Gastroesophageal sphincter (tissue), 4 donors: Measurements from ENCODE around the gene ORM2. TPM values are rescaled to one million over a fixed set of nuclear protein-coding genes. Genes with fewer than 3 reads are reported as not detected.

Experiments used
- ATAC-seq: fragments of 150-250 bp; one replicate; pipeline ENCODE4 v1.9.1; 2016; ENCODE audit warnings: mild to moderate bottlenecking, moderate library complexity
- H3K27ac ChIP-seq, 4 donors: fragments of 200-600 bp; sonication (generic) in 3 of 4; 1 replicate in 3 of 4; 2 replicates in 1 of 4; pipeline ENCODE4 v1.5.1; 2016 to 2019
- H3K27me3 ChIP-seq: fragments of 200-600 bp; sonication (generic); one replicate; pipeline ENCODE4 v1.5.1; 2019
- H3K36me3 ChIP-seq, 2 donors: fragments of 200-600 bp; sonication (generic); one replicate each; pipeline ENCODE4 v1.5.1; 2019; ENCODE audit warnings: control low read depth in 1 of 2
- H3K4me1 ChIP-seq, 3 donors: fragments of 200-600 bp; sonication (generic); 1 replicate in 2 of 3; 2 replicates in 1 of 3; pipeline ENCODE4 v1.5.1; 2016 to 2019; ENCODE audit warnings: control low read depth in 2 of 3
- H3K4me3 ChIP-seq, 2 donors: fragments of 200-600 bp; sonication (generic); one replicate each; pipeline ENCODE4 v1.5.1; 2019; ENCODE audit warnings: mild to moderate bottlenecking in 1 of 2, moderate library complexity in 1 of 2
- H3K9me3 ChIP-seq, 3 donors: fragments of 200-600 bp; sonication (generic); one replicate each; pipeline ENCODE4 v1.5.1; 2017 to 2019; ENCODE audit warnings: control low read depth in 2 of 3
- EP300 ChIP-seq: sonication (generic); formaldehyde crosslinking; IDR thresholded peaks from one replicate; pipeline ENCODE4 v1.6.1; 2017; ENCODE audit warnings: antibody characterized with exemption, mild to moderate bottlenecking
- POLR2A ChIP-seq, 2 donors: fragments of 450-650 bp; IDR thresholded peaks; one replicate each; pipeline ENCODE4 v1.6.1; 2017; ENCODE audit warnings: antibody characterized with exemption in 2 of 2, mild to moderate bottlenecking in 2 of 2, moderate library complexity in 1 of 2
- POLR2AphosphoS5 ChIP-seq: sonication (generic); formaldehyde crosslinking; IDR thresholded peaks from one replicate; pipeline ENCODE4 v1.6.1; 2017; ENCODE audit warnings: antibody characterized with exemption
- WGBS, 2 donors: methylation state at CpG; one replicate each; pipeline ENCODE4 v1.1.5; 2018; ENCODE audit warnings: low coverage in 1 of 2; 5-methylcytosine and 5-hydroxymethylcytosine counted together
- total RNA-seq, 4 donors: library from RNA; depleted of rRNA; stranded (reverse); fragments of >200 nt; gene quantifications; one replicate each; pipeline ENCODE4 v1.1.0, GENCODE V29; 2016
- TF ChIP-seq, protein P1 (sequence below), 4 experiments: fragments of 200-600 bp in 2 of 4; fragments of 450-650 bp in 2 of 4; sonication (generic) in 1 of 4; IDR thresholded peaks; one replicate each; pipeline ENCODE4 v1.5.1; 2017 to 2019; ENCODE audit warnings: antibody characterized with exemption in 4 of 4, mild to moderate bottlenecking in 2 of 4, moderate library complexity in 2 of 4

The ORM2 gene
- total RNA-seq, 4 donors from 2014 or later = not detected

DNA sequence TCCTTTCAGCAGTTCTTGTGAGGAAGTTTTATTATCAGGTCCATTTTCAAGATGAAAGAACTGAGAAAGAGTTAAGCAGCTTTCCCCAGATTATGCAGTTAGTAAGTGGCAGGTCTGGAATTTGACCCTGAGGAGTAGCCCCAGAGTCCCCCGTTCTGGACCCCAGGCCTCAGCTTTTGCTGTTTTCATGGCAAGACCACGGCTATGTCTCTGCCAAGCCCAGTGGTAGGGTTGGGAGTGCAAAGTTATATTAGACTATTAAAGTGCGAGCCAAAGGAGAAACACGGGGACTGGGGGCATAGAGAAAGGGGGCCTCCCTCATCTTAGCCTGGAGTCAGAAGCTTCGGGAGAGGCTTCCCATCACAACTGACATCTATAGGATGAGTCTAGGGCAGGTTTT, 26.1 kb upstream of the ORM2 start:
- Histone ChIP-seq H3K27me3 (peaks cover 5% of the 10 kb centered on the region), H3K4me1 (peaks cover 0 to 10% (median 0%) of the 10 kb centered on the region in 3 donors), H3K27ac (no peak overlapping the region), H3K36me3 (peaks cover 0 to 17% of the 10 kb centered on the region in 2 donors), H3K4me3 (no peak overlapping the region), H3K9me3 (no peaks in the 10 kb centered on the region)
- TF ChIP-seq EP300 = no peak
- TF ChIP-seq, protein P1, sequence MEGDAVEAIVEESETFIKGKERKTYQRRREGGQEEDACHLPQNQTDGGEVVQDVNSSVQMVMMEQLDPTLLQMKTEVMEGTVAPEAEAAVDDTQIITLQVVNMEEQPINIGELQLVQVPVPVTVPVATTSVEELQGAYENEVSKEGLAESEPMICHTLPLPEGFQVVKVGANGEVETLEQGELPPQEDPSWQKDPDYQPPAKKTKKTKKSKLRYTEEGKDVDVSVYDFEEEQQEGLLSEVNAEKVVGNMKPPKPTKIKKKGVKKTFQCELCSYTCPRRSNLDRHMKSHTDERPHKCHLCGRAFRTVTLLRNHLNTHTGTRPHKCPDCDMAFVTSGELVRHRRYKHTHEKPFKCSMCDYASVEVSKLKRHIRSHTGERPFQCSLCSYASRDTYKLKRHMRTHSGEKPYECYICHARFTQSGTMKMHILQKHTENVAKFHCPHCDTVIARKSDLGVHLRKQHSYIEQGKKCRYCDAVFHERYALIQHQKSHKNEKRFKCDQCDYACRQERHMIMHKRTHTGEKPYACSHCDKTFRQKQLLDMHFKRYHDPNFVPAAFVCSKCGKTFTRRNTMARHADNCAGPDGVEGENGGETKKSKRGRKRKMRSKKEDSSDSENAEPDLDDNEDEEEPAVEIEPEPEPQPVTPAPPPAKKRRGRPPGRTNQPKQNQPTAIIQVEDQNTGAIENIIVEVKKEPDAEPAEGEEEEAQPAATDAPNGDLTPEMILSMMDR (IDR thresholded peaks at IDR 0.05) = no peak
- no peak for TF ChIP-seq POLR2A (IDR thresholded peaks at IDR 0.05)
- TF ChIP-seq POLR2AphosphoS5 = no peak
- WGBS, 2 donors = 30 to 100% methylated on average over 1 to 2 of the region's 5 CpGs
- ATAC-seq = no peak

DNA sequence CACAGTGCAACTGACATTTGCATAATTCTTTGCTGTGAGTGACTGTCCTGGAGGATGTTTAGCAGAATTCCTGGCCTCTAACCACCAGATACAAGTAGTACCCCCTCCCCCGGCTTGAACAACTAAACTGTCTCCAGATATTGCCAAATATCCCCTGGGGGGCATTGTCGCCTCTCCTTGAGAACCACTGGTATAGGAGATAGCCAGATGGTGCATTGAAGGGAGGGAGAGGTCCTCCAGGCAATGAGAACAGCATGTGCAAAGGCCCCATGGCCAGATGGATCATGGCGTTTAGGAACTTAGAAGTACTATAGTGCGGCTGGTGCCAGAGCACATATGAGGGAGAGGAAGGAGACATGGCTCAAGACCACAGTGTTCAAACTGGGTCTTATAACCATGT, 25.7 kb upstream of the ORM2 start:
- WGBS, 2 donors = 93% methylated on average over 3 of the region's 4 CpGs; no CpG with 5 or more reads in 1 of the 2 donors
- TF ChIP-seq, protein P1 (IDR thresholded peaks at IDR 0.05) = no peak
- TF ChIP-seq POLR2AphosphoS5 (no peak), EP300 (no peak), POLR2A (IDR thresholded peaks at IDR 0.05) (no peak)
- peaks cover 0 to 17% of the 10 kb centered on the region in 2 donors for H3K36me3 ChIP-seq

DNA sequence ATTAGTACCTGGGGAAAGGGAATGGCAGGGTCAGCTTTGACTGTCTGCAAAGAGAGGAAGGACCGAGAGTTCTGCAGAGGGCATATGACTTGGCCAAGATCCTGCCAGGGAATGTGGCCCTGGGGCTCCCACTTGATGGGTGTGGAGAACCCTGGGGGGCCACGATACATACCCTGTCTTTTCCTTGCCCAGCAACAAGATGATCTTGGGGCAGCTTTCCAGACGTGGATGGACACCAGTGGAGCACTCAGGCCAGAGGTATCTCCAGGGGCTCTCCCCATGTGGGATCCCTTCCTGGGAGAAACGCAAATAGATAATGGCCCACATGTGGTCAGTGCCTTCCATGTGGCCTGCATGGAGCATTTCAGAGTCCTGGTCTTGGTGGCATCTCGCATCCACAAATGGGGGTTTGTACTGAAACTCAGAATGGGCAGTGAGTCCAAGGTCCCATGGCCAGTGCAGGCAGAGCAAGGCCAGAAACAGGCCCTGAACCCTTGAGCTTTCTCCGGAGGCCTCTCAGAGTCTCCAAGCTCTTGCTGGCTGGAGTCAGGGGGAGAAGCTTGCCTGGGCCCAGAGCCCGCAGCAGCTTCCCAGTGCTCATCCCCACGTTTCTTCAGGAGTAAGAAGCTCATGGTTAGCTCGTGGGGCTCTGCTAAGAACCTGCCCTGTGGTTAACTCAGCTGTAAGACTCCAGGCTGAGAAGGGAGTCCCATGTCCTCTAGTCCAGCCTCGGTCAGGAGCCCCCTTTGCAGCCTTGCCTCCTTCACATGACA, 25.1 kb upstream of the ORM2 start:
- Histone ChIP-seq H3K9me3 (no peaks in the 10 kb centered on the region), H3K4me3 (no peak overlapping the region), H3K4me1 (peaks cover 0 to 10% (median 0%) of the 10 kb centered on the region in 3 donors), H3K27me3 (peaks cover 5% of the 10 kb centered on the region), H3K27ac (no peak overlapping the region), H3K36me3 (peaks cover 0 to 17% of the 10 kb centered on the region in 2 donors)
- TF ChIP-seq EP300 = no peak
- no peak for TF ChIP-seq POLR2A (IDR thresholded peaks at IDR 0.05)
- TF ChIP-seq POLR2AphosphoS5 = no peak
- TF ChIP-seq, protein P1 (IDR thresholded peaks at IDR 0.05) = no peak
- 91 to 92% methylated on average over 2 to 5 of the region's 10 CpGs for WGBS, 2 donors
- ATAC-seq = no peak

More for the DNA sequence above, 25.7 kb upstream of the ORM2 start:
- Histone ChIP-seq H3K4me1 (peaks cover 0 to 10% (median 0%) of the 10 kb centered on the region in 3 donors), H3K9me3 (no peaks in the 10 kb centered on the region), H3K27me3 (peaks cover 5% of the 10 kb centered on the region), H3K27ac (no peak overlapping the region), H3K4me3 (no peak overlapping the region)
- ATAC-seq = no peak

DNA sequence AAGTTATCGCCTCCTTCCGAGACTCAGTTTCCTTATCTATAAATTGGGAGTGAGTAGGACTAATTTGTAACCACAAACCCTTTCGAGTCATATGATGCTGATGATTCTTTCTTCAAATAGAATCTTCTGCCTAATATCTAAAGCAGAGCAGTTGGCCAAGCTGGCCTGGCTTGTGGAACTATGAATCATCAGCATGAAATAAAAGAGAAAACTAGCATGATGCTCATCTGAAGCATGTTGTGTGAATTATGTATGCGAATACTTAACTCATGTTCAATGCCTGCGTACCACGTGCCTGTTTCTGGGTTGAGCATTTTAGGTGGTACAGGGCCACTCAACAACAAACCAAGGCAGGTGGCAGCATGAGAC, 21.8 kb upstream of the ORM2 start:
- H3K27me3 ChIP-seq = peaks cover 5% of the 10 kb centered on the region
- 86 to 93% methylated on average over 6 of the region's 6 CpGs for WGBS, 2 donors
- H3K4me3 ChIP-seq = no peak overlapping the region
- peaks cover 0 to 10% (median 0%) of the 10 kb centered on the region in 3 donors for H3K4me1 ChIP-seq
- no peak overlapping the region for H3K27ac ChIP-seq
- no peak for TF ChIP-seq EP300
- TF ChIP-seq POLR2AphosphoS5 = no peak
- no peak for TF ChIP-seq POLR2A (IDR thresholded peaks at IDR 0.05)
- TF ChIP-seq, protein P1 (IDR thresholded peaks at IDR 0.05) = no peak
- no peaks in the 10 kb centered on the region for H3K9me3 ChIP-seq
- peaks cover 0 to 5% of the 10 kb centered on the region in 2 donors for H3K36me3 ChIP-seq
- no peak for ATAC-seq
